HCT116 (cell line): ENCODE data around the gene HCN2.

ENCODE experiments used
- ATF3 ChIP-seq: IDR thresholded peaks from 2 replicates; pipeline ENCODE4 v1.6.1; 2012
- CTCF ChIP-seq, 3 experiments: fragments of 200-600 bp in 1 of 3; sonication (generic) in 1 of 3; IDR thresholded peaks in 2 of 3; conservative IDR thresholded peaks in 1 of 3; 2 replicates each; pipeline ENCODE4 v1.5.1; 2012 to 2017; ENCODE audit warnings: low read depth in 2 of 3, low read length in 2 of 3, antibody characterized with exemption in 1 of 3, borderline replicate concordance in 1 of 3, control low read depth in 1 of 3, mild to moderate bottlenecking in 1 of 3, mixed read lengths in 1 of 3, mixed run types in 1 of 3, moderate library complexity in 1 of 3; ENCODE audit not compliant: insufficient read depth in 1 of 3
- EZH2 ChIP-seq: fragments of 200-600 bp; sonication (generic); IDR thresholded peaks from 2 replicates; pipeline ENCODE4 v1.6.1; 2017; ENCODE audit warnings: antibody characterized with exemption, mixed run types
- EZH2phosphoT487 ChIP-seq: fragments of 200-600 bp; IDR thresholded peaks from 2 replicates; pipeline ENCODE4 v1.6.1; 2018; ENCODE audit warnings: antibody characterized with exemption, borderline replicate concordance
- FOSL1 ChIP-seq: IDR thresholded peaks from 2 replicates; pipeline ENCODE4 v1.6.1; 2012; ENCODE audit warnings: low read depth
- POLR2A ChIP-seq: IDR thresholded peaks from 2 replicates; pipeline ENCODE4 v1.7.0; 2011; ENCODE audit warnings: borderline replicate concordance; ENCODE audit not compliant: insufficient read depth, insufficient read length; ENCODE audit errors: extremely low read depth
- POLR2AphosphoS5 ChIP-seq: IDR thresholded peaks from 2 replicates; pipeline ENCODE4 v1.6.1; 2011; ENCODE audit warnings: mild to moderate bottlenecking, low read depth, low read length, moderate library complexity
- SP1 ChIP-seq: IDR thresholded peaks from 2 replicates; pipeline ENCODE4 v1.6.1; 2012; ENCODE audit warnings: low read depth
- ZFX ChIP-seq: fragments of 450-650 bp; IDR thresholded peaks from 2 replicates; pipeline ENCODE4 v1.6.1; 2017
- ZNF274 ChIP-seq: fragments of 200-500 bp; sonication (Bioruptor generic); IDR thresholded peaks from 2 replicates; pipeline ENCODE4 v1.6.1; 2014; ENCODE audit warnings: mild to moderate bottlenecking, low read depth, low read length, inconsistent platforms
- TF ChIP-seq, protein P1 (sequence below): IDR thresholded peaks from 2 replicates; pipeline ENCODE4 v1.6.1; 2012; ENCODE audit warnings: low read depth
- TF ChIP-seq, protein P2 (sequence below): IDR thresholded peaks from 2 replicates; pipeline ENCODE4 v1.6.1; 2011; ENCODE audit warnings: mild to moderate bottlenecking, low read length, moderate library complexity; ENCODE audit not compliant: insufficient replicate concordance; ENCODE audit errors: extremely low read depth

DNA sequence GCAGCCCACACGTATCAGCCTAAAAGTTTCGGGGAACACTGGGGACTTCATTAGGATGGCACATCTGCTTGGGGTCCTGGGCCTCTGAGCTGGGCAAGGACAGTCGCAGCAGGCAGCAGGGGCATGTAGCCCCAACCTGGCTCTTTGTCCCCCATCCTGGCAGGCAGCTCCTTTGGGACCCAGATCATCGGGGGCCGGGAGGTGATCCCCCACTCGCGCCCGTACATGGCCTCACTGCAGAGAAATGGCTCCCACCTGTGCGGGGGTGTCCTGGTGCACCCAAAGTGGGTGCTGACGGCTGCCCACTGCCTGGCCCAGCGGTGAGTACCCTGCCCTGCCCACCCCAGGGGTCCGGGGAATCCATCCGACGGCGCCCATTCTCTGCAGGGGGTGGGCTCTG lies 42.6 kb upstream of the HCN2 start:
- TF ChIP-seq EZH2 = no peak
- no peak for TF ChIP-seq POLR2A
- TF ChIP-seq CTCF (IDR thresholded peaks at IDR 0.05 in 2 of 3, conservative IDR thresholded peaks at IDR 0.05 in 1 of 3; ENCODE audit: borderline replicate concordance in 1 of 3, insufficient read depth in 1 of 3, low read depth in 2 of 3, low read length in 2 of 3) = no peak
- TF ChIP-seq POLR2AphosphoS5 = no peak
- TF ChIP-seq EZH2phosphoT487 = no peak
- TF ChIP-seq FOSL1 = no peak
- TF ChIP-seq, protein P1, sequence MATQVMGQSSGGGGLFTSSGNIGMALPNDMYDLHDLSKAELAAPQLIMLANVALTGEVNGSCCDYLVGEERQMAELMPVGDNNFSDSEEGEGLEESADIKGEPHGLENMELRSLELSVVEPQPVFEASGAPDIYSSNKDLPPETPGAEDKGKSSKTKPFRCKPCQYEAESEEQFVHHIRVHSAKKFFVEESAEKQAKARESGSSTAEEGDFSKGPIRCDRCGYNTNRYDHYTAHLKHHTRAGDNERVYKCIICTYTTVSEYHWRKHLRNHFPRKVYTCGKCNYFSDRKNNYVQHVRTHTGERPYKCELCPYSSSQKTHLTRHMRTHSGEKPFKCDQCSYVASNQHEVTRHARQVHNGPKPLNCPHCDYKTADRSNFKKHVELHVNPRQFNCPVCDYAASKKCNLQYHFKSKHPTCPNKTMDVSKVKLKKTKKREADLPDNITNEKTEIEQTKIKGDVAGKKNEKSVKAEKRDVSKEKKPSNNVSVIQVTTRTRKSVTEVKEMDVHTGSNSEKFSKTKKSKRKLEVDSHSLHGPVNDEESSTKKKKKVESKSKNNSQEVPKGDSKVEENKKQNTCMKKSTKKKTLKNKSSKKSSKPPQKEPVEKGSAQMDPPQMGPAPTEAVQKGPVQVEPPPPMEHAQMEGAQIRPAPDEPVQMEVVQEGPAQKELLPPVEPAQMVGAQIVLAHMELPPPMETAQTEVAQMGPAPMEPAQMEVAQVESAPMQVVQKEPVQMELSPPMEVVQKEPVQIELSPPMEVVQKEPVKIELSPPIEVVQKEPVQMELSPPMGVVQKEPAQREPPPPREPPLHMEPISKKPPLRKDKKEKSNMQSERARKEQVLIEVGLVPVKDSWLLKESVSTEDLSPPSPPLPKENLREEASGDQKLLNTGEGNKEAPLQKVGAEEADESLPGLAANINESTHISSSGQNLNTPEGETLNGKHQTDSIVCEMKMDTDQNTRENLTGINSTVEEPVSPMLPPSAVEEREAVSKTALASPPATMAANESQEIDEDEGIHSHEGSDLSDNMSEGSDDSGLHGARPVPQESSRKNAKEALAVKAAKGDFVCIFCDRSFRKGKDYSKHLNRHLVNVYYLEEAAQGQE = no peak
- no peak for TF ChIP-seq ZFX
- TF ChIP-seq, protein P2, sequence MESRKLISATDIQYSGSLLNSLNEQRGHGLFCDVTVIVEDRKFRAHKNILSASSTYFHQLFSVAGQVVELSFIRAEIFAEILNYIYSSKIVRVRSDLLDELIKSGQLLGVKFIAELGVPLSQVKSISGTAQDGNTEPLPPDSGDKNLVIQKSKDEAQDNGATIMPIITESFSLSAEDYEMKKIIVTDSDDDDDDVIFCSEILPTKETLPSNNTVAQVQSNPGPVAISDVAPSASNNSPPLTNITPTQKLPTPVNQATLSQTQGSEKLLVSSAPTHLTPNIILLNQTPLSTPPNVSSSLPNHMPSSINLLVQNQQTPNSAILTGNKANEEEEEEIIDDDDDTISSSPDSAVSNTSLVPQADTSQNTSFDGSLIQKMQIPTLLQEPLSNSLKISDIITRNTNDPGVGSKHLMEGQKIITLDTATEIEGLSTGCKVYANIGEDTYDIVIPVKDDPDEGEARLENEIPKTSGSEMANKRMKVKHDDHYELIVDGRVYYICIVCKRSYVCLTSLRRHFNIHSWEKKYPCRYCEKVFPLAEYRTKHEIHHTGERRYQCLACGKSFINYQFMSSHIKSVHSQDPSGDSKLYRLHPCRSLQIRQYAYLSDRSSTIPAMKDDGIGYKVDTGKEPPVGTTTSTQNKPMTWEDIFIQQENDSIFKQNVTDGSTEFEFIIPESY = no peak
- TF ChIP-seq ZNF274 = no peak
- no peak for TF ChIP-seq ATF3
- no peak for TF ChIP-seq SP1
